ENCODE data around the gene MSLN. TPM values are rescaled to one million over a fixed set of nuclear protein-coding genes. Genes with fewer than 3 reads are reported as not detected.

The MSLN gene
- polyA plus RNA-seq, 1 of the 3 experiments (the other 2 are of a cell fraction): 0.02 TPM

DNA sequence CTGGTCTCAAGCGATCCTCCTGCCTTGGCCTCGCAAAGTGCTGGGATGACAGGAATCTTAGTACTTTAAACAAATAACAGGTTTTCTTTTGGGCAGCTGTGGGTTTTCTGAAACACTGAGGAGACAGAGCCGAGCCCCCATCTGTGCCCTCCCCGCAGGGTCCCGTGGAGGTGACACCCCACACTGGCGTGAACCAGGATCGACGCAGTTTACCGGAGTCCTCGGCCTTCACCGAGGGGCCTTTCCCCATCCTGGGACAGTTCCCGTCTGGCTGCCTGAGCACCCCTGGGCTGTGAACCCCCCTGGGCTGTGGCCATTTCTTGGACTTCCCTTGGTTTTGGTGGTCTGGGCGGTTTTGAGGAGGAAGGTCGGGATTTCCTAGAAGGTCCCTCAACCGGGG is 55.3 kb downstream of the MSLN start:
- Histone ChIP-seq H3K4me1 (ENCODE audit: control insufficient read depth in 1 of 2, insufficient read depth in 2 of 2, low read depth in 1 of 2, low read length in 1 of 2) (peaks cover 0 to 3% of the 10 kb centered on the region in 2 experiments; a peak in 1 of 4 replicates), H3K9me2 (no peaks in the 10 kb centered on the region), H3K79me2 (ENCODE audit: insufficient read depth) (no peaks in the 10 kb centered on the region), H3K27ac (ENCODE audit: low read depth in 2 of 2, low read length in 1 of 2) (no peak overlapping the region), H3K27me3 (ENCODE audit: insufficient read depth) (peaks cover 34% of the 10 kb centered on the region), H4K20me1 (ENCODE audit: insufficient read depth) (no peaks in the 10 kb centered on the region), H2AFZ (ENCODE audit: low read depth) (no peak overlapping the region), H3K9me3 (no peaks in the 10 kb centered on the region), H3K4me2 (no peak overlapping the region), H3K9ac (no peak overlapping the region), H3F3A (replicated peaks; ENCODE audit: insufficient read depth) (no peaks in the 10 kb centered on the region), H3K36me3 (replicated peaks in 1 of 2; ENCODE audit: control insufficient read depth in 1 of 2, insufficient read depth in 2 of 2, low read length in 1 of 2) (no peaks in the 10 kb centered on the region), H3K4me3 (ENCODE audit: low read depth in 2 of 2, low read length in 1 of 2) (no peak overlapping the region)
- TF ChIP-seq PBX3 (IDR thresholded peaks at IDR 0.05) (no peak), SIN3A (IDR thresholded peaks at IDR 0.05; ENCODE audit: borderline replicate concordance, low read depth, low read length) (no peak), FOXJ3 (CRISPR knock-in tag; IDR thresholded peaks at IDR 0.05) (no peak), SMC3 (IDR thresholded peaks at IDR 0.05; ENCODE audit: low read depth, low read length) (no peak), YY1 (IDR thresholded peaks at IDR 0.05; ENCODE audit: low read depth) (no peak), TCF12 (IDR thresholded peaks at IDR 0.05) (no peak), FOSL2 (IDR thresholded peaks at IDR 0.05; ENCODE audit: borderline replicate concordance, low read depth) (no peak), FOXM1 (IDR thresholded peaks at IDR 0.05; ENCODE audit: low read depth) (no peak), EP300 (IDR thresholded peaks at IDR 0.05; ENCODE audit: borderline replicate concordance in 1 of 2, low read depth in 1 of 2, low read length in 1 of 2) (no peak), TAF1 (IDR thresholded peaks at IDR 0.05; ENCODE audit: borderline replicate concordance, low read depth, low read length) (no peak), EZH2phosphoT487 (IDR thresholded peaks at IDR 0.05; ENCODE audit: borderline replicate concordance, low read depth) (no peak), NFIC (IDR thresholded peaks at IDR 0.05; ENCODE audit: borderline replicate concordance) (no peak), RAD21 (IDR thresholded peaks at IDR 0.05; ENCODE audit: low read length) (no peak)
- POLR2A ChIA-PET: no interaction called here
- WGBS (ENCODE audit: low lambda C conversion rate): 85% methylated on average over 13 of the region's 15 CpGs
- no peak for DNase-seq
- CTCF ChIA-PET: interaction anchor here (10.1 kb wide), 1 partner anchor 241 kb away, joined by 61 read pairs; no protein-coding TSS in a partner anchor

GRCh38 chr16:817001-817906 is 56.7 kb downstream of the MSLN start:
- CTCF ChIA-PET: interaction anchor here (10.1 kb wide), 1 partner anchor 239 kb away, joined by 61 read pairs; no protein-coding TSS in a partner anchor
- WGBS (ENCODE audit: low lambda C conversion rate): 27% methylated on average over 50 of the region's 71 CpGs

More at GRCh38 chr16:817001-817906, 56.7 kb downstream of the MSLN start:
- Histone ChIP-seq H3K9me3 (no peaks in the 10 kb centered on the region), H3K9ac (no peak overlapping the region), H3K4me2 (no peak overlapping the region), H3K36me3 (replicated peaks in 1 of 2; ENCODE audit: control insufficient read depth in 1 of 2, insufficient read depth in 2 of 2, low read length in 1 of 2) (no peaks in the 10 kb centered on the region), H3K4me1 (ENCODE audit: control insufficient read depth in 1 of 2, insufficient read depth in 2 of 2, low read depth in 1 of 2, low read length in 1 of 2) (peaks cover 0 to 3% of the 10 kb centered on the region in 2 experiments; a peak in 1 of 4 replicates), H3K27ac (ENCODE audit: low read depth in 2 of 2, low read length in 1 of 2) (no peak overlapping the region), H3K4me3 (ENCODE audit: low read depth in 2 of 2, low read length in 1 of 2) (no peak overlapping the region), H3K79me2 (ENCODE audit: insufficient read depth) (no peaks in the 10 kb centered on the region), H3F3A (replicated peaks; ENCODE audit: insufficient read depth) (no peaks in the 10 kb centered on the region), H3K9me2 (no peaks in the 10 kb centered on the region), H2AFZ (ENCODE audit: low read depth) (no peak overlapping the region), H3K27me3 (ENCODE audit: insufficient read depth) (peaks cover 45% of the 10 kb centered on the region), H4K20me1 (ENCODE audit: insufficient read depth) (no peaks in the 10 kb centered on the region)
- POLR2A ChIA-PET: no interaction called here
- DNase-seq: no peak
- no peak for TF ChIP-seq YY1 (IDR thresholded peaks at IDR 0.05; ENCODE audit: low read depth)
- no peak for TF ChIP-seq SIN3A (IDR thresholded peaks at IDR 0.05; ENCODE audit: borderline replicate concordance, low read depth, low read length)
- TF ChIP-seq, protein P1, sequence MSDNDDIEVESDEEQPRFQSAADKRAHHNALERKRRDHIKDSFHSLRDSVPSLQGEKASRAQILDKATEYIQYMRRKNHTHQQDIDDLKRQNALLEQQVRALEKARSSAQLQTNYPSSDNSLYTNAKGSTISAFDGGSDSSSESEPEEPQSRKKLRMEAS (IDR thresholded peaks at IDR 0.05; ENCODE audit: low read depth): no peak
- TF ChIP-seq, protein P2, sequence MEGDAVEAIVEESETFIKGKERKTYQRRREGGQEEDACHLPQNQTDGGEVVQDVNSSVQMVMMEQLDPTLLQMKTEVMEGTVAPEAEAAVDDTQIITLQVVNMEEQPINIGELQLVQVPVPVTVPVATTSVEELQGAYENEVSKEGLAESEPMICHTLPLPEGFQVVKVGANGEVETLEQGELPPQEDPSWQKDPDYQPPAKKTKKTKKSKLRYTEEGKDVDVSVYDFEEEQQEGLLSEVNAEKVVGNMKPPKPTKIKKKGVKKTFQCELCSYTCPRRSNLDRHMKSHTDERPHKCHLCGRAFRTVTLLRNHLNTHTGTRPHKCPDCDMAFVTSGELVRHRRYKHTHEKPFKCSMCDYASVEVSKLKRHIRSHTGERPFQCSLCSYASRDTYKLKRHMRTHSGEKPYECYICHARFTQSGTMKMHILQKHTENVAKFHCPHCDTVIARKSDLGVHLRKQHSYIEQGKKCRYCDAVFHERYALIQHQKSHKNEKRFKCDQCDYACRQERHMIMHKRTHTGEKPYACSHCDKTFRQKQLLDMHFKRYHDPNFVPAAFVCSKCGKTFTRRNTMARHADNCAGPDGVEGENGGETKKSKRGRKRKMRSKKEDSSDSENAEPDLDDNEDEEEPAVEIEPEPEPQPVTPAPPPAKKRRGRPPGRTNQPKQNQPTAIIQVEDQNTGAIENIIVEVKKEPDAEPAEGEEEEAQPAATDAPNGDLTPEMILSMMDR (IDR thresholded peaks at IDR 0.05): no peak
- no peak for TF ChIP-seq JUND (IDR thresholded peaks at IDR 0.05)
- TF ChIP-seq POLR2AphosphoS5 (IDR thresholded peaks at IDR 0.05; ENCODE audit: low read depth, low read length): no peak
- TF ChIP-seq ELF1 (IDR thresholded peaks at IDR 0.05): no peak
